ENCODE measurements around the gene GNAZ. TPM values are rescaled to one million over a fixed set of nuclear protein-coding genes. Genes with fewer than 3 reads are reported as not detected.

GNAZ gene
- polyA plus RNA-seq, 1 donor from 2014 or later = 52.0 TPM

DNA sequence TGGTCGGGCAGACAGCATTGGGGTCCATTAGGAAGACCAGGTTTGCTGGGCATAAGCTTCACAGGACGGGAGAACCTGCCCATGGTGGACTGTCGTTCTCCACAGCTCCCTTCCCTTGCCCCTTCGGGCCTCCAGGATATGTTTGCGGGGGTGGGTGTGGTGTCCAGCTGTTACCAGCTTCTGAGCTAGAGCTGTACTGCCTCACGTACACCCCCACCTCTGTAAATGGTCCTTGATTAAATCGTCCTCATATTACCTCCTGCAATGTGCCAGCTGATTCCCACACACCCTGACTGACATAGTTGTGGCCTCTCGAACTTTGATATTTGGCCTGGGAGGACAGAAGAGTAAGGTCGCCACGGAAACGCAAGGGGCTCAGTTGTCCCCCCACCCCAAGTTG lies 93.8 kb downstream of the GNAZ start:
- Histone ChIP-seq H3K4me3 (ENCODE audit: low read length) (no peak overlapping the region), H3K9me2 (ENCODE audit: insufficient read depth, low read length) (no peaks in the 10 kb centered on the region), H3K36me3 (ENCODE audit: insufficient read depth, low read length) (no peaks in the 10 kb centered on the region), H3K79me2 (replicated peaks; ENCODE audit: insufficient read depth, low read length) (no peaks in the 10 kb centered on the region), H3K27me3 (ENCODE audit: insufficient read depth, low read depth, low read length) (no peaks in the 10 kb centered on the region), H4K20me1 (ENCODE audit: insufficient read depth) (no peaks in the 10 kb centered on the region), H3F3A (ENCODE audit: insufficient read depth, low read length, poor library complexity, severe bottlenecking) (no peaks in the 10 kb centered on the region), H3K27ac (ENCODE audit: low read length) (no peak overlapping the region), H3K9me3 (ENCODE audit: low read length) (no peaks in the 10 kb centered on the region), H2AFZ (ENCODE audit: low read depth, low read length) (no peak overlapping the region), H3K9ac (ENCODE audit: low read length) (no peak overlapping the region), H3K4me2 (ENCODE audit: low read length) (no peak overlapping the region)
- TF ChIP-seq SMC3 (conservative IDR thresholded peaks at IDR 0.05; ENCODE audit: poor library complexity) (no peak), TAF1 (IDR thresholded peaks at IDR 0.05; ENCODE audit: low read depth) (no peak), RAD21 (conservative IDR thresholded peaks at IDR 0.05) (no peak), POLR2AphosphoS5 (IDR thresholded peaks at IDR 0.05) (no peak), MXI1 (conservative IDR thresholded peaks at IDR 0.05; ENCODE audit: poor library complexity, severe bottlenecking) (no peak), REST (IDR thresholded peaks at IDR 0.05; ENCODE audit: borderline replicate concordance) (no peak), EP300 (conservative IDR thresholded peaks at IDR 0.05; ENCODE audit: poor library complexity, severe bottlenecking) (no peak), EZH2 (IDR thresholded peaks at IDR 0.05; ENCODE audit: borderline replicate concordance, insufficient read depth, low read length, poor library complexity, severe bottlenecking) (no peak)
- TF ChIP-seq, protein P1, sequence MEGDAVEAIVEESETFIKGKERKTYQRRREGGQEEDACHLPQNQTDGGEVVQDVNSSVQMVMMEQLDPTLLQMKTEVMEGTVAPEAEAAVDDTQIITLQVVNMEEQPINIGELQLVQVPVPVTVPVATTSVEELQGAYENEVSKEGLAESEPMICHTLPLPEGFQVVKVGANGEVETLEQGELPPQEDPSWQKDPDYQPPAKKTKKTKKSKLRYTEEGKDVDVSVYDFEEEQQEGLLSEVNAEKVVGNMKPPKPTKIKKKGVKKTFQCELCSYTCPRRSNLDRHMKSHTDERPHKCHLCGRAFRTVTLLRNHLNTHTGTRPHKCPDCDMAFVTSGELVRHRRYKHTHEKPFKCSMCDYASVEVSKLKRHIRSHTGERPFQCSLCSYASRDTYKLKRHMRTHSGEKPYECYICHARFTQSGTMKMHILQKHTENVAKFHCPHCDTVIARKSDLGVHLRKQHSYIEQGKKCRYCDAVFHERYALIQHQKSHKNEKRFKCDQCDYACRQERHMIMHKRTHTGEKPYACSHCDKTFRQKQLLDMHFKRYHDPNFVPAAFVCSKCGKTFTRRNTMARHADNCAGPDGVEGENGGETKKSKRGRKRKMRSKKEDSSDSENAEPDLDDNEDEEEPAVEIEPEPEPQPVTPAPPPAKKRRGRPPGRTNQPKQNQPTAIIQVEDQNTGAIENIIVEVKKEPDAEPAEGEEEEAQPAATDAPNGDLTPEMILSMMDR (IDR thresholded peaks at IDR 0.05; ENCODE audit: poor library complexity, severe bottlenecking) = no peak

DNA sequence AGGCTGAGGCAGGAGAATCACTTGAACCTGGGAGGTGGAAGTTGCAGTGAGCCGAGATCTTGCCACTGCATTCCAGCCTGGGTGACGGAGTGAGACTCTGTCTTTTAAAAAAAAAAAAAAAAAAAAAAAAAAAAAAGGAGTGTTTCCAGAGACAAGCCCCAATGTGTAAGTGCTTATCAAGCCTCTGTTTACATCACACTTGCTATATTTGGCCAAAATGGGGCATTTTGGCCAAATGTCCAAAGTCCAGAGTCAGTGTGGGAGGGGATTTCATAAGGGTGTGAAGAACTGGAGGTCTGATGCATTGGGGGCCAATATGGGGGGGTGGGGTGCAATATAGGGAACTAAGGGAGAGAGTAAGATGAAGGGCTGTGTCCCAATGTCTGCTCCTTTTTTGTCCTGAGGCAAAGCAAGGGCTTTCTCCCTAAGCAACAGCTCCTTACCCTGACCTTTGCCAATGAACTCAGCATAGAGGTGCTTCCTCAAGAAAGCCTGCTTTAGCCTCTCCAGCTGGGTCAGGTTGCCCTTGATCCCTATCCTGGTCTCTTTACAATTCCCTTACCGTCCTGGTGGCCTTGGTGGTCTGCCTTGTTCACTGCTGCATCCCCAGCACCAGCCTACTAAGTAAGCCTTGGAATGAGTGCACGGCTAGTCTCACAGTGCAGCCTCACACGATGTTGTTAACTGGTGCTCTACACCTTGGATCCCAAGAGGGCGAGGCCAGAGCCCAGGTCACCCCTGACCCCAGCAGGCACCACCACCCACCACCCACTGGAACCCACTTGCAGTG lies 95.9 kb downstream of the GNAZ start:
- TF ChIP-seq RAD21 (conservative IDR thresholded peaks at IDR 0.05) = no peak
- TF ChIP-seq EP300 (conservative IDR thresholded peaks at IDR 0.05; ENCODE audit: poor library complexity, severe bottlenecking) = no peak
- no peak for TF ChIP-seq TAF1 (IDR thresholded peaks at IDR 0.05; ENCODE audit: low read depth)
- no peak for TF ChIP-seq MXI1 (conservative IDR thresholded peaks at IDR 0.05; ENCODE audit: poor library complexity, severe bottlenecking)
- no peak for TF ChIP-seq REST (IDR thresholded peaks at IDR 0.05; ENCODE audit: borderline replicate concordance)
- TF ChIP-seq, protein P1 (IDR thresholded peaks at IDR 0.05; ENCODE audit: poor library complexity, severe bottlenecking) = no peak
- TF ChIP-seq POLR2AphosphoS5 (IDR thresholded peaks at IDR 0.05) = no peak
- TF ChIP-seq EZH2 (IDR thresholded peaks at IDR 0.05; ENCODE audit: borderline replicate concordance, insufficient read depth, low read length, poor library complexity, severe bottlenecking) = no peak
- TF ChIP-seq SMC3 (conservative IDR thresholded peaks at IDR 0.05; ENCODE audit: poor library complexity) = no peak

More for the DNA sequence above, 95.9 kb downstream of the GNAZ start:
- H4K20me1 ChIP-seq (ENCODE audit: insufficient read depth) = no peaks in the 10 kb centered on the region
- no peaks in the 10 kb centered on the region for H3F3A ChIP-seq (ENCODE audit: insufficient read depth, low read length, poor library complexity, severe bottlenecking)
- H3K9me2 ChIP-seq (ENCODE audit: insufficient read depth, low read length) = no peaks in the 10 kb centered on the region
- H3K9me3 ChIP-seq (ENCODE audit: low read length) = no peaks in the 10 kb centered on the region
- H3K9ac ChIP-seq (ENCODE audit: low read length) = no peak overlapping the region
- H3K36me3 ChIP-seq (ENCODE audit: insufficient read depth, low read length) = no peaks in the 10 kb centered on the region
- H3K27me3 ChIP-seq (ENCODE audit: insufficient read depth, low read depth, low read length) = no peaks in the 10 kb centered on the region
- no peaks in the 10 kb centered on the region for H3K79me2 ChIP-seq (replicated peaks; ENCODE audit: insufficient read depth, low read length)
- no peak overlapping the region for H3K4me2 ChIP-seq (ENCODE audit: low read length)
- no peak overlapping the region for H2AFZ ChIP-seq (ENCODE audit: low read depth, low read length)
- no peak overlapping the region for H3K27ac ChIP-seq (ENCODE audit: low read length)
- no peak overlapping the region for H3K4me3 ChIP-seq (ENCODE audit: low read length)
